WTC11 (cell line): Measurements from ENCODE around the gene CHTF18. TPM values are rescaled to one million over a fixed set of nuclear protein-coding genes. Genes with fewer than 3 reads are reported as not detected.
A peak's percentile ranks its signal among the peaks of the same experiment; 100 is the strongest.

ENCODE experiments used
- ATAC-seq: fragments of 200-7000 bp; cut with Tn5 transposase; 2 replicates; pipeline ENCODE4 v1.10.0; 2021; ENCODE audit warnings: mild to moderate bottlenecking, moderate library complexity
- CTCF ChIA-PET: fragments of 300-600 bp; sonication (Branson Sonifier 250); formaldehyde crosslinking; loops from one replicate; lab custom pipeline; 2021; ENCODE audit warnings: antibody characterized with exemption; lab: Charles Lee
- POLR2A ChIA-PET: fragments of 350-600 bp; sonication (Branson Sonifier 250); formaldehyde crosslinking; loops from one replicate; lab custom pipeline; 2021; ENCODE audit warnings: antibody characterized with exemption; lab: Charles Lee
- DNase-seq: peaks from one replicate; pipeline ENCODE4 v3.0.0; 2021; ENCODE audit warnings: low spot score
- H3K27ac Mint-ChIP-seq: 2 replicates; pipeline ENCODE4 v1.8.0; 2021; ENCODE audit warnings: mixed read lengths
- H3K27me3 Mint-ChIP-seq: 2 replicates; pipeline ENCODE4 v1.8.0; 2021; ENCODE audit warnings: low read depth, mild to moderate bottlenecking, moderate library complexity, mixed read lengths
- H3K36me3 Mint-ChIP-seq: 2 replicates; pipeline ENCODE4 v1.8.0; 2021; ENCODE audit warnings: mixed read lengths
- H3K4me1 Mint-ChIP-seq: 2 replicates; pipeline ENCODE4 v1.8.0; 2022; ENCODE audit warnings: mixed read lengths
- H3K4me3 Mint-ChIP-seq: 2 replicates; pipeline ENCODE4 v1.8.0; 2021; ENCODE audit warnings: mild to moderate bottlenecking, moderate library complexity, mixed read lengths
- H3K9me3 Mint-ChIP-seq: 2 replicates; pipeline ENCODE4 v1.8.0; 2021; ENCODE audit warnings: mixed read lengths
- ATF6 ChIP-seq: sonication (generic); formaldehyde crosslinking; IDR thresholded peaks from 2 replicates; pipeline ENCODE4 v1.8.1; 2023; ENCODE audit warnings: mild to moderate bottlenecking, missing genetic modification reagents
- CTCF ChIP-seq: fragments of 200-600 bp; IDR thresholded peaks from 2 replicates; pipeline ENCODE4 v1.8.0; 2022; ENCODE audit warnings: antibody characterized with exemption
- E2F1 ChIP-seq: sonication (generic); formaldehyde crosslinking; IDR thresholded peaks from 2 replicates; pipeline ENCODE4 v1.8.0; 2022; ENCODE audit warnings: mild to moderate bottlenecking, missing genetic modification reagents
- E2F5 ChIP-seq: sonication (generic); formaldehyde crosslinking; IDR thresholded peaks from 2 replicates; pipeline ENCODE4 v1.8.1; 2022; ENCODE audit warnings: mild to moderate bottlenecking, moderate library complexity, missing genetic modification reagents
- ELF4 ChIP-seq: sonication (generic); formaldehyde crosslinking; IDR thresholded peaks from 2 replicates; pipeline ENCODE4 v1.8.1; 2022; ENCODE audit warnings: low read depth, mild to moderate bottlenecking, moderate library complexity, missing genetic modification reagents
- FOXK1 ChIP-seq: sonication (generic); formaldehyde crosslinking; IDR thresholded peaks from 2 replicates; pipeline ENCODE4 v1.8.0; 2022; ENCODE audit warnings: mild to moderate bottlenecking, moderate library complexity, missing genetic modification reagents
- FOXP4 ChIP-seq: sonication (generic); formaldehyde crosslinking; IDR thresholded peaks from 2 replicates; pipeline ENCODE4 v1.8.0; 2022; ENCODE audit warnings: mild to moderate bottlenecking, missing genetic modification reagents
- GTF2I ChIP-seq: fragments of 250-450 bp; sonication (Bioruptor Pico); conservative IDR thresholded peaks from 2 replicates; pipeline ENCODE4 v1.4.0; 2021; ENCODE audit warnings: mild to moderate bottlenecking
- NR1H2 ChIP-seq: sonication (generic); formaldehyde crosslinking; IDR thresholded peaks from 2 replicates; pipeline ENCODE4 v1.9.0; 2021; ENCODE audit warnings: mild to moderate bottlenecking, moderate library complexity, missing genetic modification reagents
- SMAD4 ChIP-seq: sonication (generic); formaldehyde crosslinking; IDR thresholded peaks from 2 replicates; pipeline ENCODE4 v1.8.0; 2022; ENCODE audit warnings: mild to moderate bottlenecking, missing genetic modification reagents
- USF2 ChIP-seq: sonication (generic); formaldehyde crosslinking; IDR thresholded peaks from 2 replicates; pipeline ENCODE4 v1.8.1; 2023; ENCODE audit warnings: mild to moderate bottlenecking, missing genetic modification reagents, moderate library complexity
- ZNF121 ChIP-seq: sonication (generic); formaldehyde crosslinking; IDR thresholded peaks from 2 replicates; pipeline ENCODE4 v1.8.0; 2023; ENCODE audit warnings: missing genetic modification reagents
- ZNF281 ChIP-seq: sonication (generic); formaldehyde crosslinking; IDR thresholded peaks from 2 replicates; pipeline ENCODE4 v1.8.0; 2023; ENCODE audit warnings: mild to moderate bottlenecking, missing genetic modification reagents
- ZNF423 ChIP-seq: fragments of 250-450 bp; sonication (Bioruptor Pico); IDR thresholded peaks from 2 replicates; pipeline ENCODE4 v2.1.2; 2022; ENCODE audit warnings: mild to moderate bottlenecking, moderate library complexity
- ZNF532 ChIP-seq: fragments of 250-450 bp; sonication (Bioruptor Pico); IDR thresholded peaks from 2 replicates; pipeline ENCODE4 v1.9.0; 2021; ENCODE audit warnings: mild to moderate bottlenecking, borderline replicate concordance
- ZNF671 ChIP-seq: fragments of 250-450 bp; sonication (Bioruptor Pico); IDR thresholded peaks from 2 replicates; pipeline ENCODE4 v1.8.0; 2021; ENCODE audit warnings: mild to moderate bottlenecking
- total RNA-seq: library from RNA; stranded (reverse); gene quantifications from 3 replicates; pipeline ENCODE4 v1.2.3, GENCODE V29; 2021

CHTF18 gene
- total RNA-seq, 1 experiment from 2014 or later, result 183 TPM

- Mint-ChIP-seq H3K4me3 (peak overlapping the region; percentile 40; the same call in 1 of the 2 replicates), H3K36me3 (no peaks in the 10 kb centered on the region), H3K4me1 (no peaks in the 10 kb centered on the region), H3K27ac (no peak overlapping the region), H3K9me3 (no peaks in the 10 kb centered on the region), H3K27me3 (no peaks in the 10 kb centered on the region)
- DNase-seq, result peak; percentile 95
- peak; percentile 57 for ATAC-seq
- ChIA-PET CTCF (interaction anchor here (0.7 to 3.1 kb wide), 28 partner anchors 9 to 239 kb away, joined by 3 to 22 read pairs (median 6); partner anchors contain the start of genes ANTKMT, CCDC78, CIAO3 and FBXL16), POLR2A (interaction anchor here (0.8 to 1.5 kb wide), 4 partner anchors 13 to 74 kb away, joined by 3 to 4 read pairs (median 4); partner anchors contain the start of genes CIAO3 and GNG13)
- TF ChIP-seq SMAD4 (no peak), ZNF532 (CRISPR knock-in tag) (no peak), FOXK1 (CRISPR knock-in tag) (no peak), E2F1 (CRISPR knock-in tag) (no peak), FOXP4 (CRISPR knock-in tag) (no peak), ELF4 (CRISPR knock-in tag) (no peak), USF2 (CRISPR knock-in tag) (peak; percentile 46; the same call in 1 of the 2 replicates), E2F5 (CRISPR knock-in tag) (0 out of 2 replicates have a peak, but pooled peaks have one; percentile 47), ATF6 (CRISPR knock-in tag) (no peak), ZNF121 (CRISPR knock-in tag) (peak; percentile 53; the same call in 1 of the 2 replicates), ZNF423 (CRISPR knock-in tag) (no peak), ZNF281 (CRISPR knock-in tag) (no peak; the same call in 1 of the 2 replicates), ZNF671 (CRISPR knock-in tag) (no peak), CTCF (peak; percentile 86), GTF2I (CRISPR knock-in tag) (no peak), NR1H2 (CRISPR knock-in tag) (no peak)
Measured at GRCh38 chr16:785563-786535, 2.6 kb upstream of the CHTF18 start.
